ENCODE measurements around the gene NCKIPSD.

NCKIPSD gene

GRCh38 chr3:48678056-48678455 lies 7.7 kb downstream of the NCKIPSD start:
- DNase-seq = no peak

- DNase-seq = no peak
Observed at GRCh38 chr3:48674505-48674904, 11.2 kb downstream of the NCKIPSD start.

- DNase-seq = no peak
Observed at GRCh38 chr3:48672522-48672921, 13.2 kb downstream of the NCKIPSD start.

GRCh38 chr3:48664929-48665328 lies 20.8 kb downstream of the NCKIPSD start:
- DNase-seq = no peak

- no peak for DNase-seq
Observed at GRCh38 chr3:48664313-48664644, 21.4 kb downstream of the NCKIPSD start.

- peak; percentile 58 for DNase-seq
Observed at GRCh38 chr3:48663489-48664312, 22.0 kb downstream of the NCKIPSD start.

GRCh38 chr3:48662753-48663488 lies 22.8 kb downstream of the NCKIPSD start, which contains the start of gene CELSR3:
CELSR3 (minus strand) TSS chr3:48662886; CDS start chr3:48662634, 252 bp downstream.
- no peak for DNase-seq

GRCh38 chr3:48662145-48662752 lies 23.5 kb downstream of the NCKIPSD start:
- no peak for DNase-seq

GRCh38 chr3:48661501-48662144 lies 24.1 kb downstream of the NCKIPSD start:
- DNase-seq = peak; percentile 61

- DNase-seq = no peak
Observed at GRCh38 chr3:48660800-48661400, 24.8 kb downstream of the NCKIPSD start.

- DNase-seq = no peak
Observed at GRCh38 chr3:48656841-48657281, 28.9 kb downstream of the NCKIPSD start.

- DNase-seq = peak; percentile 73
Observed at GRCh38 chr3:48656061-48656840, 29.5 kb downstream of the NCKIPSD start.

GRCh38 chr3:48655606-48656005 lies 30.1 kb downstream of the NCKIPSD start:
- DNase-seq = peak; percentile 45

GRCh38 chr3:48655063-48655462 lies 30.7 kb downstream of the NCKIPSD start:
- DNase-seq = no peak

- no peak for DNase-seq
Observed at GRCh38 chr3:48652923-48653715, 32.6 kb downstream of the NCKIPSD start.

GRCh38 chr3:48651771-48652170 lies 33.9 kb downstream of the NCKIPSD start:
- no peak for DNase-seq

GRCh38 chr3:48650723-48651122 lies 35.0 kb downstream of the NCKIPSD start:
- no peak for DNase-seq

- DNase-seq = no peak
Observed at GRCh38 chr3:48648188-48648850, 37.4 kb downstream of the NCKIPSD start.

- no peak for DNase-seq
Observed at GRCh38 chr3:48647714-48648113, 38.0 kb downstream of the NCKIPSD start.

All from effector CD8-positive, alpha-beta T cell (primary cell).